ENCODE data around the gene HTR3A. TPM values are rescaled to one million over a fixed set of nuclear protein-coding genes. Genes with fewer than 3 reads are reported as not detected.
"Not testable (repeated sequence)": the region's sequence is repeated elsewhere in the genome, so short reads cannot be mapped to it uniquely, and the experiment has no call there.

HTR3A gene
- total RNA-seq: not detected

- peak; percentile 50 for ATAC-seq
- DNase-seq (ENCODE audit: low spot score): no peak
Measured at GRCh38 chr11:113974741-113975470, at the start of gene HTR3A. Gene HTR3A, plus strand, starts transcription at chr11:113975108. Its CDS starts 218 bp downstream, at chr11:113975326.

- no peak for DNase-seq (ENCODE audit: low spot score)
- no peak for ATAC-seq
Measured at GRCh38 chr11:113926273-113927197, 48.4 kb upstream of the HTR3A start.

GRCh38 chr11:113928311-113928710 lies 46.6 kb upstream of the HTR3A start:
- ATAC-seq (no peak), DNase-seq (ENCODE audit: low spot score) (no peak)

GRCh38 chr11:113932788-113933187 lies 42.1 kb upstream of the HTR3A start:
- DNase-seq (ENCODE audit: low spot score) (peak; percentile 22), ATAC-seq (no peak)

GRCh38 chr11:113934193-113934592 lies 40.7 kb upstream of the HTR3A start:
- peak; percentile 5 for DNase-seq (ENCODE audit: low spot score)
- ATAC-seq: not testable (repeated sequence)

- no peak for ATAC-seq
- DNase-seq (ENCODE audit: low spot score): no peak
Measured at GRCh38 chr11:113934761-113935160, 40.1 kb upstream of the HTR3A start.

- no peak for ATAC-seq
- no peak for DNase-seq (ENCODE audit: low spot score)
Measured at GRCh38 chr11:113935858-113936257, 39.0 kb upstream of the HTR3A start.

GRCh38 chr11:113937918-113938317 lies 37.0 kb upstream of the HTR3A start:
- no peak for ATAC-seq

GRCh38 chr11:113942256-113942655 lies 32.7 kb upstream of the HTR3A start:
- DNase-seq (ENCODE audit: low spot score): no peak
- no peak for ATAC-seq

More at GRCh38 chr11:113937918-113938317, 37.0 kb upstream of the HTR3A start:
- no peak for DNase-seq (ENCODE audit: low spot score)

GRCh38 chr11:113946162-113946561 lies 28.7 kb upstream of the HTR3A start:
- not testable (repeated sequence) for DNase-seq (ENCODE audit: low spot score)

GRCh38 chr11:113947994-113948393 lies 26.9 kb upstream of the HTR3A start:
- DNase-seq (ENCODE audit: low spot score) (no peak), ATAC-seq (no peak)

More at GRCh38 chr11:113946162-113946561, 28.7 kb upstream of the HTR3A start:
- ATAC-seq: not testable (repeated sequence)

GRCh38 chr11:113949891-113950290 lies 25.0 kb upstream of the HTR3A start:
- ATAC-seq (no peak), DNase-seq (ENCODE audit: low spot score) (no peak)

GRCh38 chr11:113951537-113951936 lies 23.4 kb upstream of the HTR3A start:
- ATAC-seq: no peak
- DNase-seq (ENCODE audit: low spot score): no peak

- DNase-seq (ENCODE audit: low spot score) (no peak), ATAC-seq (no peak)
Measured at GRCh38 chr11:113952070-113952469, 22.8 kb upstream of the HTR3A start.

GRCh38 chr11:113952588-113952987 lies 22.3 kb upstream of the HTR3A start:
- no peak for ATAC-seq
- DNase-seq (ENCODE audit: low spot score): no peak

GRCh38 chr11:113954235-113954634 lies 20.7 kb upstream of the HTR3A start:
- ATAC-seq: no peak

GRCh38 chr11:113956986-113957385 lies 17.9 kb upstream of the HTR3A start:
- ATAC-seq: no peak

More at GRCh38 chr11:113954235-113954634, 20.7 kb upstream of the HTR3A start:
- DNase-seq (ENCODE audit: low spot score): no peak

GRCh38 chr11:113960702-113961330 lies 14.1 kb upstream of the HTR3A start:
- ATAC-seq (no peak), DNase-seq (ENCODE audit: low spot score) (no peak)

More at GRCh38 chr11:113956986-113957385, 17.9 kb upstream of the HTR3A start:
- no peak for DNase-seq (ENCODE audit: low spot score)

- ATAC-seq (no peak), DNase-seq (ENCODE audit: low spot score) (no peak)
Measured at GRCh38 chr11:113967361-113967760, 7.5 kb upstream of the HTR3A start.

- ATAC-seq (no peak), DNase-seq (ENCODE audit: low spot score) (no peak)
Measured at GRCh38 chr11:113971506-113972195, 3.3 kb upstream of the HTR3A start.

Data from left lobe of liver (tissue), 2 donors.